Coronary artery (tissue), 2 donors: Measurements from ENCODE around the gene DISP3.

Experiments used
- DNase-seq: peaks from one replicate; pipeline ENCODE4 v3.0.0-alpha.2; 2017; ENCODE audit warnings: low spot score
- H3K27ac ChIP-seq, 2 donors: fragments of 200-600 bp; sonication (generic); one replicate each; pipeline ENCODE4 v1.5.1; 2016 to 2019
- H3K4me3 ChIP-seq: fragments of 200-600 bp; sonication (generic); 2 replicates; pipeline ENCODE4 v1.5.1; 2016; ENCODE audit warnings: mild to moderate bottlenecking, moderate library complexity
- TF ChIP-seq, protein P1 (sequence below): fragments of 200-600 bp; sonication (generic); IDR thresholded peaks from one replicate; pipeline ENCODE4 v1.5.1; 2019; ENCODE audit warnings: antibody characterized with exemption

The DISP3 gene

DNA sequence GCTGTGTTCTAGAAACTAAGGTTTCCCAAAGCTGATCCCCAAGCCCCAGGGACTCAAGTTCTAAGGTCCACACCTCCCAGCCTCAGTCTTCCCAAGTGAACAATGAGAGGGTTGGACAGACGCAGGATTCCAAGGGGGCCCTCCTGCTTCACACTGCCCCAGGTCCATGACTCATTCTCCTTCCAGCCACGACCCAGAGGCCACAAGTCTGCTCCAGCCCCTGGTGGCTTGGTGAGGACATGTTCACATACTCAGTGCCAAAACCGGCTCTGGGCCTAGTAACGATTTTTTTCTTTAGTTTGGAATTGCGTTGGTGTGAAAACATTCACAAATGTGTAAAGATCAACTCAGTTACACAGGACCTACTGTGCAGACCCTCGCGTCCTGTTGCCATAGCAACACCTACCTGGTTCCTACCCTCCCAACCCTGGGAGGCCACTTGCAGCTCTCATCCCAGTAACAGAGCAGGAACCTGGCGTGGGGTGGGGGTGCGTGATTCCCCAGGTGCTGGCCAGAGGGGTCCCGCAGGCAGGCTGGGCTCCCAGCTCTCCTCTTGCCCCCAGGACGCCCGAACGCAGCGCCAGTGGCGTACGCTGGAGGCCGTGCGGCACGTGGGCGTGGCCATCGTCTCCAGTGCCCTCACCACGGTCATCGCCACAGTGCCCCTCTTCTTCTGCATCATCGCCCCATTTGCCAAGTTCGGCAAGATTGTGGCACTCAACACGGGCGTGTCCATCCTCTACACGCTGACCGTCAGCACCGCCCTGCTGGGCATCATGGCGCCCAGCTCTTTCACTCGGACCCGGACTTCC lies 57.0 kb downstream of the DISP3 start:
- TF ChIP-seq, protein P1, sequence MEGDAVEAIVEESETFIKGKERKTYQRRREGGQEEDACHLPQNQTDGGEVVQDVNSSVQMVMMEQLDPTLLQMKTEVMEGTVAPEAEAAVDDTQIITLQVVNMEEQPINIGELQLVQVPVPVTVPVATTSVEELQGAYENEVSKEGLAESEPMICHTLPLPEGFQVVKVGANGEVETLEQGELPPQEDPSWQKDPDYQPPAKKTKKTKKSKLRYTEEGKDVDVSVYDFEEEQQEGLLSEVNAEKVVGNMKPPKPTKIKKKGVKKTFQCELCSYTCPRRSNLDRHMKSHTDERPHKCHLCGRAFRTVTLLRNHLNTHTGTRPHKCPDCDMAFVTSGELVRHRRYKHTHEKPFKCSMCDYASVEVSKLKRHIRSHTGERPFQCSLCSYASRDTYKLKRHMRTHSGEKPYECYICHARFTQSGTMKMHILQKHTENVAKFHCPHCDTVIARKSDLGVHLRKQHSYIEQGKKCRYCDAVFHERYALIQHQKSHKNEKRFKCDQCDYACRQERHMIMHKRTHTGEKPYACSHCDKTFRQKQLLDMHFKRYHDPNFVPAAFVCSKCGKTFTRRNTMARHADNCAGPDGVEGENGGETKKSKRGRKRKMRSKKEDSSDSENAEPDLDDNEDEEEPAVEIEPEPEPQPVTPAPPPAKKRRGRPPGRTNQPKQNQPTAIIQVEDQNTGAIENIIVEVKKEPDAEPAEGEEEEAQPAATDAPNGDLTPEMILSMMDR: no peak
- no peak overlapping the region for H3K27ac ChIP-seq
- H3K4me3 ChIP-seq: no peak overlapping the region
- DNase-seq: no peak

DNA sequence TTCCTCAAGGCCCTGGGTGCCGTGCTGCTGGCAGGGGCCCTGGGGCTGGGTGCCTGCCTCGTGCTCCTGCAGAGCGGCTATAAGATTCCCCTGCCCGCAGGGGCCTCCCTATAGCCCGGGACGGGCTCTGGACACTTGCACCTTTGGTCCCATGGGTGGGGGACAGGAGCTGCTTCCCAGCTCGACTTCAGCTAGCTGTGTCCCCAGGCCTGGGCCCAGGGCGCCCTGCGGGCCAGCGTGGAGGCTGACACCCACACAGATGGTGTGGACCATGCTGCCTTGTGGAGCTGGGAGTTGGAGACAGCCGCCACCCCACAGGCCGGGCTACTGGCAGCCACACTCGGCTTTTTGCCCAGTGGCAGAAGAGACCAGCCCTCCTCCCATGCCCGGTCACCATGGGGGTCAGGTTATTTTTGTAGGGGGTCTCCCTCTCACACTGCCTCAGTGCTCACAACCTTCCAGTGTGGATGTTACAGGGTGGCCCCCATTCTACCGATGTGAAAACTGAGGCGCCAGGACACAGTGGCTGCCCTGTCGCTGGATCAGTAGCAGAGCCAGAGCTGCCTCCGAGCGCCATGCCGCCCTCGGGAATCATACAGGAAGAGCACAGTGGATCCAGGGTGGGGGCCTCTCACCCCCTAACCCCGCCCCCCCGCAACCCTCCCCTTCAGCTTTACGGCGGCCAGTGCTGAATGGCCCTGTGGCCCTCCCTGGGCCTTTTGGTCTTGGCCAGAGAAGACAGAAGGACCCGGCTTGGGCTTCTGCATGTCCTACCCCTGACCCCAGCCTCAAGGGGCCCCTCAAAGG lies 57.8 kb downstream of the DISP3 start:
- H3K4me3 ChIP-seq: no peak overlapping the region
- H3K27ac ChIP-seq: no peak overlapping the region
- TF ChIP-seq, protein P1: no peak
- no peak for DNase-seq

DNA sequence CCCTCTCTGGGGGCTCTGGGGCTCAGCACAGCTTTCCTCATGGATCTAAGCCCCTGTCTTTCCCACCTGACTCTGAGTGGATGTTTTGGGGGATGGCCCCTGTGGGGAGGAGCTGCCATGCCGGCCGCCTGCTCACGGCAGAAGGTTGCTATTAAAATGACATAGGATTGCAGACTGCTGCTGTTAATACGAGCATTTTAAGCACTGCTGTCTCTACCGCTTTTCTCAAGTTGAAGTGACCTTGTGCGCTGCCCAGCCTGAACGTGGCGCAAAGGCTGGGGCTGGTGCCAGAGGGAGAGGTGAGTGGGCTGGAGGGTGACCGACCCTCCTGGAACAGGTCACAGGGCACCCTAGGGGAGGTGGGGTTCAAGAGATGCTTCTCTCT lies 58.4 kb downstream of the DISP3 start:
- Histone ChIP-seq H3K4me3 (no peak overlapping the region), H3K27ac (no peak overlapping the region)
- TF ChIP-seq, protein P1: no peak
- DNase-seq: no peak

DNA sequence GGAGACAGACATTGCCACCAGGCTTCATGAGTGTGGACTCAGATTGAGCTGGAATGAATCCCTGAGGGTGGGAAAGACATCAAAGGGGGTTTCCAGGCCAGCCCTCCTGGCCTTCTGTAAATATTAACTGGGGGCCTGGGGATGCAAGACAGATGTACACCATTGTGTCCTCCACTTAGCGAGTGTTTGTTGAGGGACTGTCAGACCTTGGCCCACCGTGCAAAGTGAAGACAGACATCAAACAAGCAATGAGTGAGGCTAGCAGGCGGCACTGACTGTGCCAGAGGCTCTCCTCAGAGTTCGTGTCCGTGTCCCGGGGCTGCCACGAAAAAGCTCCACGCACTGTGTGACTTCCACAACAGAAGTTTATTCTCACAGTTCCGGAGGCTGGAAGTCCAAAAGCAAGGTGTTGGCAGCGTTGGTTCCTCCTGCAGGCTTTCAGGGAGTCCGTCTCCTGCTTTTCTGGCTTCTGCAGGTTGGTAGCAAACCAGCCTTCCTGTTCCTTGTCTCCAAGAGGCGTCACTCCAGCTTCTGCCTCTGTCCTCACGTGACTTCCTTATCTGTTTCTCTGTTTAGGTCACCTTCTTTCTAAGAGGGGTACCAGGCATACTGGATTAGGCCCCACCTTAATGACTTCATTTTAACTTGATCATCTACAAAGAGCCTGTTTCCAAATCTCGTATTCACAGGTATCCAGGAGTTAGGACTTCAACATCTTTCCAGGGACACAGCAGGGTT lies 59.1 kb downstream of the DISP3 start:
- no peak overlapping the region for H3K4me3 ChIP-seq
- DNase-seq: no peak

DNA sequence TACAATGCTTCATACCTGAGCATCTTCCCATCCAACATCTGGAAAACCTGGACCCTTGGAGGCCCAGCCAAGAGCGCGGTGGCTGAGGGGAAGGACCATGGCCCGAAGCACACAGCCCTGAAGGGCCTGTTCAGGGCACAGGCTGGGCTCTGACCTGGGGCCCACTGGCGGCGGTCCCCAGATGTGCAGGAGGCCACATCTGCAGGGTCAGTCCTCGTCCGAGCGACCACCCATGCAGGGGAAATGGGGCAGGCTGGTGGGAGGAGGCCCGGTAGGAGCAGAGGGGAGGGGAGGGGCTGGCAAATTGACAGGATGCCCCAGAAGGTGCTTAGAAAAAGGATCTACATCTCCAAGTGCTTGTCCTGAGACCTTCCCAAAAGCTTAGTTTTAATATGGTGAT lies 59.9 kb downstream of the DISP3 start:
- TF ChIP-seq, protein P1: no peak
- Histone ChIP-seq H3K27ac (no peak overlapping the region), H3K4me3 (no peak overlapping the region)
- DNase-seq: no peak

More for the DNA sequence above, 59.1 kb downstream of the DISP3 start:
- TF ChIP-seq, protein P1: no peak
- H3K27ac ChIP-seq: no peak overlapping the region

DNA sequence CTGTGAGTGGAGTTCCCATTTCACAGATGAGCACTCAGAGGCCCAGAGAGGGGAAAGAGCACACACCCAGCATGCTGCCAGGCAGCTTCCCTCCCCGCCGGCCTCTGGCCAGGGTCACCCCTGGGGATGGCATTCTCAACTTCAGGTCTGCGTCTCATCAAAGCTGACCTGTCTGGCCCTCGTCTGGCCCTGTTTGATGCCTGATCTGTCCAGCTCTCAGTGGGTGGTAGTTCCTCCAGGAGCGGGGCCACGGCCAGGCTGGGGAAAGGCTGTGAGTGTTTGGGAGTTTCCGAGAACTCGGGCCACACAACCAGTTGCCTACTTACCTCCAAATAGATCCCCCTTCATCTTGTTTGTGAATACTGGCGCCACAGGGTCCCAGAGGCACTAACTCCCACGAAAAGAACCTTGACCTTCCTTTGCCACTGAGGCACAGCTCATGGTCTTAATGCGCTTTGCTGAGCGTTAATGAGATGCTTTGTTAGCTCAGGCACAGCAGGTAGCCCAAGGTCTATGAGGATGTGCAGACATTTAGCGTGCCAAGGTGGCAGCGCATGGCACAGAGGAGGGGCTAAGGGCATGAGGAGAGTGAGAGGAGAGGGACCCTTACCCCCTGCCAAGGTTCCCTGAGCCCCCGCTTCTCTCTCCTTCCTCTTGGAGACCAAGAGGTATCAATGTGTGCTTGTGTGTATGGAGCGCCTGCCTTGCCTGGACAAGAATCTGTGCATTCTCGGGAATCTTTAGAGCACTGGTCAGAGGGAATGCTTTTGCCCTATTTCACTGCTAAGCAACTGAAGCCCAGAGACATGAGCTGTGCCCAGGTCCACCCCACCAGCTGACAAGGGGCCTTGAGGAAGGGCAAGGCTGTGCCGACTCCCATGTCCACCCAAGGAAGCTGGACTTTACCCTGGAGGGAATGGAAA lies 61.2 kb downstream of the DISP3 start:
- DNase-seq: no peak
- H3K27ac ChIP-seq: no peak overlapping the region
- no peak overlapping the region for H3K4me3 ChIP-seq
- TF ChIP-seq, protein P1: no peak
